NCI-H69 (cell line): Measurements from ENCODE around the gene DIO2.

Source experiments
- DNase-seq: peaks from one replicate; lab custom pipeline; 2025; lab: John Stamatoyannopoulos, UW

The DIO2 gene

DNA sequence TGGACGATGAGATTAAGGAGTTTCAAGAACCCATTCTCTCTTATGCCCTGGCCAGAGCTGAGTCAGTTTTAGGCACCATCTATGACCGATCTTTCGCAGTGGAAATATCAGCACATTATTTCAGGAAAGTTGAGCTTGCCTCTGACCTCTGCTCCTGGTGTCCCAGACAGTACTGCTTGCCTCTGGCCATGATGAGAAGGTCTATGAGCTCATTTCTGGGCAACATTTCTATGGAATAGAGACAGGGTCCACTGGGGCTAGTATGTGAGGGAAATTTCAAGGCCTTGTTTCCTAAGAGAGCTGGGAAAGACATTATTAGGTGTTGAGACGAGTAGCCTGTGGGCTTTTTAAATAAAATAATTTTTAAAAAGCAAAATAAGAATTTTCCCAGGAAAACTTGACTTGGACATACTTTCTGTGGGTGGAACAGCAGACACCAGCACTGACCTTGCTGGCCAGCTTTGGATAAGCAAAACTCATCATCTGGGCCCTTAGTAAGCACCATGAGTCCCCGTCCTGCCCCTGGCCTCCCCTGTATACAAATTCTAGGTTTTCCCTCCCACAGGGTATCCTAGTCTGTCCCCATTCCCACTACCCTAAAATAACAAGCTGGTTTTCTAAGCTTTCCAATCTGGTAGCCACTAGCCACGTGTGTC is 43.4 kb downstream of the DIO2 start:
- DNase-seq: no peak

GRCh38 chr14:80164991-80165721 is 46.1 kb downstream of the DIO2 start:
- no peak for DNase-seq

DNA sequence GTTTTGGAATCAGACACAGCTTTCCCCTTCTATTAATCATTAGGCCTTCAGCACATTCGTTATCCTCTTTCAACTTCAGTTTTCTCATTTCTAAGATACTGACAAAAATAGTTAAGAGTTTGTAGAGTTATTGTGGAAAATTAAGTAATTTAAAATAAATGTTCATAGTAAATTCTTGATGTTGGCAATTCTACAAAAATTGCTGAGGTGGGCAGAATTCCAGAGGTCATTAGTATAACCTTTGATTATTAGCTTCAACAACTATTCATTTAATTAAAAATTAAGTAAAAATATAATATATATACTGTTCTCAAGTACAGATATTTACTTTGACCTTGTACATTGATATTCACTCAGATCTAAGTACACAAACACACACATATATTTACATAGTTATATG is 58.5 kb downstream of the DIO2 start:
- no peak for DNase-seq

- DNase-seq: no peak
These were observed 59.1 kb downstream of the DIO2 start for GRCh38 chr14:80152166-80152565.

DNA sequence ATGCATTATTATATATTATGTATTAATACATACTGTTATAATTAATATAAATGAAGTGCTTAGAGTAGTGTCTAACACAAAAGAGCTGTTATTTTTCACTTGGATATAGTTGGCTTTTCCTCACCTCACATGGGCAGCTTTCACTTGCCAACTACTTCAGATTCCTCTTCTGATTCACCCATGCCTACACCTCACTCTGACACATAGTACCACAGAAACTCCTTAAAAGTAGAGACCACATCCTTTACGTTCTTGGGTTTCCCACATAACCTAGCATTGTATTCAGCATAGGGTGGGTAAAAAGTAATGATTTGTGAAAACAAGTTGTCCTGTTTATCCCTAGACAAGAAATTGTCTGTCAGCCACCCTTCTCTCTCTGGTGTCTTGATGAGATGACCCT is 61.0 kb downstream of the DIO2 start:
- DNase-seq: no peak
